ENCODE measurements around the gene ARV1. TPM values are rescaled to one million over a fixed set of nuclear protein-coding genes. Genes with fewer than 3 reads are reported as not detected.
"Not testable (repeated sequence)": the region's sequence is repeated elsewhere in the genome, so short reads cannot be mapped to it uniquely, and the experiment has no call there.

ARV1 gene
- total RNA-seq, 1 donor: 20.3 TPM

GRCh38 chr1:230994860-230995259 is 16.0 kb downstream of the ARV1 start:
- no peak overlapping the region for H2AFZ ChIP-seq (ENCODE audit: low read length)
- peaks cover 64% of the 10 kb centered on the region for H3K36me3 ChIP-seq (ENCODE audit: insufficient read depth, low read length)
- peaks cover 3% of the 10 kb centered on the region for H4K20me1 ChIP-seq (ENCODE audit: insufficient read depth, low read length)
- H3K9me3 ChIP-seq (ENCODE audit: low read depth, low read length): no peaks in the 10 kb centered on the region
- H3K27ac ChIP-seq (ENCODE audit: low read depth, low read length): no peak overlapping the region
- peaks cover 3% of the 10 kb centered on the region for H3K79me2 ChIP-seq (ENCODE audit: insufficient read depth, low read length)
- no peak for TF ChIP-seq CTCF (IDR thresholded peaks at IDR 0.05; ENCODE audit: extremely low read depth, low read depth, low read length)
- no peak for DNase-seq (ENCODE audit: insufficient read length, low spot score, missing footprints)
- no peaks in the 10 kb centered on the region for H3K4me1 ChIP-seq (ENCODE audit: insufficient read depth, low read length)
- H3K4me2 ChIP-seq (ENCODE audit: insufficient read depth, low read length): no peak overlapping the region
- H3K4me3 ChIP-seq (ENCODE audit: insufficient read depth, low read length): no peak overlapping the region
- no peaks in the 10 kb centered on the region for H3K27me3 ChIP-seq (ENCODE audit: insufficient read depth, low read length)

- no peak overlapping the region for H3K27ac ChIP-seq (ENCODE audit: low read depth, low read length)
- no peak for TF ChIP-seq CTCF (IDR thresholded peaks at IDR 0.05; ENCODE audit: extremely low read depth, low read depth, low read length)
- H3K79me2 ChIP-seq (ENCODE audit: insufficient read depth, low read length): no peaks in the 10 kb centered on the region
- no peaks in the 10 kb centered on the region for H3K4me1 ChIP-seq (ENCODE audit: insufficient read depth, low read length)
- H3K4me2 ChIP-seq (ENCODE audit: insufficient read depth, low read length): no peak overlapping the region
- no peaks in the 10 kb centered on the region for H3K9me3 ChIP-seq (ENCODE audit: low read depth, low read length)
- no peak for DNase-seq (ENCODE audit: insufficient read length, low spot score, missing footprints)
- H3K36me3 ChIP-seq (ENCODE audit: insufficient read depth, low read length): peaks cover 53% of the 10 kb centered on the region
- H3K4me3 ChIP-seq (ENCODE audit: insufficient read depth, low read length): no peak overlapping the region
- no peak overlapping the region for H2AFZ ChIP-seq (ENCODE audit: low read length)
- no peaks in the 10 kb centered on the region for H3K27me3 ChIP-seq (ENCODE audit: insufficient read depth, low read length)
- H4K20me1 ChIP-seq (ENCODE audit: insufficient read depth, low read length): no peaks in the 10 kb centered on the region
Measured at GRCh38 chr1:231000201-231000600, 21.3 kb downstream of the ARV1 start.

- Histone ChIP-seq H4K20me1 (ENCODE audit: insufficient read depth, low read length) (no peaks in the 10 kb centered on the region), H3K4me1 (ENCODE audit: insufficient read depth, low read length) (no peaks in the 10 kb centered on the region), H3K9me3 (ENCODE audit: low read depth, low read length) (no peaks in the 10 kb centered on the region), H2AFZ (ENCODE audit: low read length) (no peak overlapping the region), H3K27ac (ENCODE audit: low read depth, low read length) (no peak overlapping the region), H3K79me2 (ENCODE audit: insufficient read depth, low read length) (no peaks in the 10 kb centered on the region), H3K4me3 (ENCODE audit: insufficient read depth, low read length) (no peak overlapping the region), H3K27me3 (ENCODE audit: insufficient read depth, low read length) (no peaks in the 10 kb centered on the region), H3K36me3 (ENCODE audit: insufficient read depth, low read length) (peaks cover 52% of the 10 kb centered on the region), H3K4me2 (ENCODE audit: insufficient read depth, low read length) (no peak overlapping the region)
- no peak for TF ChIP-seq CTCF (IDR thresholded peaks at IDR 0.05; ENCODE audit: extremely low read depth, low read depth, low read length)
- no peak for DNase-seq (ENCODE audit: insufficient read length, low spot score, missing footprints)
Measured at GRCh38 chr1:231000639-231001038, 21.7 kb downstream of the ARV1 start.

DNA sequence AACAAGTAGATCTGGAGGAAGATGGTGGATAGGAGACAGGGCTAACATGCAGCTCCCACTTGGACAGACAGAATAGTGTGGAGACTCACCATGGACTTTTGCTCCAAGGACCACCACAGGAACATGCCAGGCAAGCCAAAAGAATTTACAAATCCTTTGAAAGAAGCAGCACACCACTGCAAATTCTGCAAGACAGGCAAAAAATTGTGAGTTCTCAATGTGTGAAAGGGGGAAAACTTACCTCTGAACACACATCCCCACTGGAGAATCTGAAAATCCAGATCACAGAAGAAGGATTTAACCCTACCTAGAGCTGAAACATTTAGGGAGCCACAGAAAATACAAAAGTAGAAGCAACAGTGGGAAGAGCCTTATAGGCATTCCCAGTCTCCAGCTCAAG is 23.0 kb downstream of the ARV1 start:
- H3K79me2 ChIP-seq (ENCODE audit: insufficient read depth, low read length): no peaks in the 10 kb centered on the region
- no peak for TF ChIP-seq CTCF (IDR thresholded peaks at IDR 0.05; ENCODE audit: extremely low read depth, low read depth, low read length)
- H2AFZ ChIP-seq (ENCODE audit: low read length): no peak overlapping the region
- no peaks in the 10 kb centered on the region for H3K4me1 ChIP-seq (ENCODE audit: insufficient read depth, low read length)
- no peak overlapping the region for H3K27ac ChIP-seq (ENCODE audit: low read depth, low read length)
- H3K4me3 ChIP-seq (ENCODE audit: insufficient read depth, low read length): no peak overlapping the region
- peaks cover 40% of the 10 kb centered on the region for H3K36me3 ChIP-seq (ENCODE audit: insufficient read depth, low read length)
- DNase-seq (ENCODE audit: insufficient read length, low spot score, missing footprints): no peak
- no peaks in the 10 kb centered on the region for H3K9me3 ChIP-seq (ENCODE audit: low read depth, low read length)
- H3K27me3 ChIP-seq (ENCODE audit: insufficient read depth, low read length): no peaks in the 10 kb centered on the region
- no peak overlapping the region for H3K4me2 ChIP-seq (ENCODE audit: insufficient read depth, low read length)
- no peaks in the 10 kb centered on the region for H4K20me1 ChIP-seq (ENCODE audit: insufficient read depth, low read length)

GRCh38 chr1:231007535-231007934 is 28.6 kb downstream of the ARV1 start:
- not testable (repeated sequence) for H3K27me3 ChIP-seq (ENCODE audit: insufficient read depth, low read length)

More at GRCh38 chr1:231007535-231007934, 28.6 kb downstream of the ARV1 start:
- not testable (repeated sequence) for DNase-seq (ENCODE audit: insufficient read length, low spot score, missing footprints); H3K4me2 ChIP-seq (ENCODE audit: insufficient read depth, low read length); H3K9me3 ChIP-seq (ENCODE audit: low read depth, low read length); H4K20me1 ChIP-seq (ENCODE audit: insufficient read depth, low read length); H3K4me3 ChIP-seq (ENCODE audit: insufficient read depth, low read length); H3K4me1 ChIP-seq (ENCODE audit: insufficient read depth, low read length); H3K36me3 ChIP-seq (ENCODE audit: insufficient read depth, low read length); H2AFZ ChIP-seq (ENCODE audit: low read length); H3K79me2 ChIP-seq (ENCODE audit: insufficient read depth, low read length); H3K27ac ChIP-seq (ENCODE audit: low read depth, low read length)

Measured in osteoblast (primary cell).